Esophagus mucosa (tissue), 1 donor: Measurements from ENCODE around the gene ATXN10. TPM values are rescaled to one million over a fixed set of nuclear protein-coding genes. Genes with fewer than 3 reads are reported as not detected.

Source experiments
- ATAC-seq: fragments of 200-7000 bp; cut with Tn5 transposase; one replicate; pipeline ENCODE4 v1.9.1; 2020
- total RNA-seq: library from RNA; stranded (reverse); gene quantifications from one replicate; pipeline ENCODE4 v1.2.4, GENCODE V29; 2023
- donor health status: DM: yes; HTN: yes; CAD: no.

Gene ATXN10
- total RNA-seq, 1 donor from 2014 or later = 98.6 TPM

GRCh38 chr22:45892681-45893461 is 221.2 kb downstream of the ATXN10 start:
- no peak for ATAC-seq

DNA sequence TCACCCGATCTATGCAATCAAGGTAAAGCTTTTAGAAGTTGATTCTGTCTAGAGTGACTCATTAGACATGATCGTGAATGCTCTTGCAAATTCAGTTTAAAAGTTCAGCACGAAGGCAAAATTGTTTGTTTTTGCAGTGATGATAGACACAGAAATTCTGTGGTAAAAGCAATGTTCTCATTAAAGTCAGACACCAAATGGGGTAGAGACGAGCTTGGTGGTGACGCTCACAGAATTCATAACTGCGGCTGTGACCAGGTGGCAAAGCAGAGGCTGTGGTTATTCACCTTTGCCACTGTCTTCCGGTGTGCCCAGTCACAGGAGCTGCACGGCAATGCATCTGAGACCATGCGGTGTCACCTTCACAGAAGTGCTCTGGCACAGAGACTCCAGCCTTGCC is 221.9 kb downstream of the ATXN10 start:
- ATAC-seq = no peak

Other genes starting within 250 kb of the ATXN10 start
- gene FBLN1, start 169.0 kb upstream of the ATXN10 start, total RNA-seq = 39.5 TPM